Lower leg skin (tissue), 4 donors: ENCODE measurements around the gene POC1B. TPM values are rescaled to one million over a fixed set of nuclear protein-coding genes. Genes with fewer than 3 reads are reported as not detected.

Experiments used
- DNase-seq, 2 donors: peaks; one replicate each; pipeline ENCODE4 v3.0.0-alpha.2; 2019; ENCODE audit warnings: low spot score in 2 of 2
- H3K4me3 ChIP-seq: fragments of 200-600 bp; sonication (generic); 2 replicates; pipeline ENCODE4 v1.5.1; 2017; ENCODE audit warnings: mild to moderate bottlenecking, low read depth; ENCODE audit not compliant: poor library complexity, severe bottlenecking
- CTCF ChIP-seq, 3 donors: fragments of 450-650 bp; IDR thresholded peaks; one replicate each; pipeline ENCODE4 v1.5.1; 2016; ENCODE audit warnings: antibody characterized with exemption in 3 of 3, mild to moderate bottlenecking in 3 of 3, moderate library complexity in 2 of 3
- POLR2A ChIP-seq, 2 donors: fragments of 450-650 bp; IDR thresholded peaks; one replicate each; pipeline ENCODE4 v1.6.1; 2016 to 2017; ENCODE audit warnings: antibody characterized with exemption in 2 of 2, mild to moderate bottlenecking in 1 of 2, moderate library complexity in 1 of 2
- WGBS, 2 donors: methylation state at CpG; one replicate each; pipeline ENCODE4 v1.1.5; 2018; 5-methylcytosine and 5-hydroxymethylcytosine counted together
- intact Hi-C: fragments of 100-400 bp; cut with DNase I; formaldehyde crosslinking; loops from one replicate; pipeline ENCODE4 v1.15.0; 2023; ENCODE audit warnings: low total_unique reads
- total RNA-seq, 4 donors: library from RNA; depleted of rRNA; stranded (reverse); fragments of >200 nt; gene quantifications; one replicate each; pipeline ENCODE4 v1.1.0, GENCODE V29; 2016

Gene POC1B
- total RNA-seq, 4 donors from 2014 or later = 10.5 to 15.9 (median 14.7) TPM

GRCh38 chr12:89414322-89414721 lies 111.5 kb downstream of the POC1B start:
- 84 to 93% methylated on average over 3 of the region's 3 CpGs for WGBS, 2 donors
- TF ChIP-seq POLR2A (IDR thresholded peaks at IDR 0.05) (no peak), CTCF (IDR thresholded peaks at IDR 0.05) (no peak)
- DNase-seq = no peak
- intact Hi-C loops = no loop called here
- H3K4me3 ChIP-seq = no peak overlapping the region

- 96 to 97% methylated on average over 3 of the region's 3 CpGs for WGBS, 2 donors
- TF ChIP-seq POLR2A (IDR thresholded peaks at IDR 0.05) (no peak), CTCF (IDR thresholded peaks at IDR 0.05) (no peak)
- intact Hi-C loops = no loop called here
- H3K4me3 ChIP-seq = no peak overlapping the region
- DNase-seq = no peak
Measured at GRCh38 chr12:89413234-89413633, 112.6 kb downstream of the POC1B start.

GRCh38 chr12:89412665-89413064 lies 113.2 kb downstream of the POC1B start:
- no peak overlapping the region for H3K4me3 ChIP-seq
- whole genome bisulfite sequencing, 2 donors = 96% methylated on average over 6 of the region's 6 CpGs
- DNase-seq = no peak
- TF ChIP-seq POLR2A (IDR thresholded peaks at IDR 0.05) (no peak), CTCF (IDR thresholded peaks at IDR 0.05) (no peak)
- intact Hi-C loops = no loop called here

- WGBS, 2 donors = 68% methylated on average over 4 of the region's 4 CpGs
- intact Hi-C loops = no loop called here
- TF ChIP-seq CTCF (IDR thresholded peaks at IDR 0.05) = no peak
- TF ChIP-seq POLR2A (IDR thresholded peaks at IDR 0.05) = no peak
- no peak overlapping the region for H3K4me3 ChIP-seq
- no peak for DNase-seq
Measured at GRCh38 chr12:89411846-89412245, 114.0 kb downstream of the POC1B start.

- TF ChIP-seq POLR2A (IDR thresholded peaks at IDR 0.05) = no peak
- no peak for TF ChIP-seq CTCF (IDR thresholded peaks at IDR 0.05)
- H3K4me3 ChIP-seq = no peak overlapping the region
- no peak for DNase-seq
- 41 to 44% methylated on average over 2 of the region's 2 CpGs for WGBS, 2 donors
- intact Hi-C loops = no loop called here
Measured at GRCh38 chr12:89411234-89411633, 114.6 kb downstream of the POC1B start.

GRCh38 chr12:89405626-89406345 lies 120.1 kb downstream of the POC1B start:
- intact Hi-C loops = no loop called here
- TF ChIP-seq CTCF (IDR thresholded peaks at IDR 0.05) (no peak), POLR2A (IDR thresholded peaks at IDR 0.05) (no peak)
- DNase-seq = no peak
- no peak overlapping the region for H3K4me3 ChIP-seq
- WGBS, 2 donors = 85 to 91% methylated on average over 4 of the region's 4 CpGs
